Pulmonary artery endothelial cell (primary cell): ENCODE measurements around the gene BRD1. TPM values are rescaled to one million over a fixed set of nuclear protein-coding genes. Genes with fewer than 3 reads are reported as not detected.

Source experiments
- DNase-seq: peaks from one replicate; pipeline ENCODE4 v3.0.0-alpha.2; 2011; ENCODE audit warnings: low read depth, low spot score
- total RNA-seq: library from RNA; depleted of rRNA; stranded (reverse); fragments of >200 nt; gene quantifications from 2 replicates; pipeline ENCODE4 v1.2.3, GENCODE V29; 2014

The BRD1 gene
- 21.6 and 28.3 TPM in 2 replicates for total RNA-seq

GRCh38 chr22:49827853-49828598, at the start of gene BRD1:
TSS of gene BRD1 (minus strand) at chr22:49827873. CDS start at chr22:49824317, 3,556 bp downstream.
- no peak for DNase-seq

GRCh38 chr22:49873228-49873940, 45.7 kb upstream of the BRD1 start:
- DNase-seq, result no peak

- no peak for DNase-seq
Observed at GRCh38 chr22:49872347-49872746, 44.7 kb upstream of the BRD1 start.

GRCh38 chr22:49871482-49871881, 43.8 kb upstream of the BRD1 start:
- no peak for DNase-seq

GRCh38 chr22:49869845-49870712, 42.4 kb upstream of the BRD1 start:
- no peak for DNase-seq

GRCh38 chr22:49869086-49869830, 41.6 kb upstream of the BRD1 start:
- no peak for DNase-seq

GRCh38 chr22:49867303-49868265, 39.9 kb upstream of the BRD1 start:
- no peak for DNase-seq

GRCh38 chr22:49866646-49867045, 39.0 kb upstream of the BRD1 start:
- DNase-seq, result no peak

- DNase-seq, result no peak
Observed at GRCh38 chr22:49866134-49866533, 38.5 kb upstream of the BRD1 start.

- DNase-seq, result no peak
Observed at GRCh38 chr22:49865156-49865555, 37.5 kb upstream of the BRD1 start.

GRCh38 chr22:49863931-49864330, 36.3 kb upstream of the BRD1 start:
- no peak for DNase-seq

- no peak for DNase-seq
Observed at GRCh38 chr22:49862496-49862776, 34.8 kb upstream of the BRD1 start.

- no peak for DNase-seq
Observed at GRCh38 chr22:49861642-49862495, 34.2 kb upstream of the BRD1 start.

- DNase-seq, result no peak
Observed at GRCh38 chr22:49858827-49859226, 31.2 kb upstream of the BRD1 start.

GRCh38 chr22:49856766-49857618, 29.3 kb upstream of the BRD1 start:
- DNase-seq, result no peak

- DNase-seq, result no peak
Observed at GRCh38 chr22:49856343-49856742, 28.7 kb upstream of the BRD1 start.

- DNase-seq, result no peak
Observed at GRCh38 chr22:49855251-49855911, 27.7 kb upstream of the BRD1 start.
